ENCODE results near the gene MAPK1IP1L.

DNA sequence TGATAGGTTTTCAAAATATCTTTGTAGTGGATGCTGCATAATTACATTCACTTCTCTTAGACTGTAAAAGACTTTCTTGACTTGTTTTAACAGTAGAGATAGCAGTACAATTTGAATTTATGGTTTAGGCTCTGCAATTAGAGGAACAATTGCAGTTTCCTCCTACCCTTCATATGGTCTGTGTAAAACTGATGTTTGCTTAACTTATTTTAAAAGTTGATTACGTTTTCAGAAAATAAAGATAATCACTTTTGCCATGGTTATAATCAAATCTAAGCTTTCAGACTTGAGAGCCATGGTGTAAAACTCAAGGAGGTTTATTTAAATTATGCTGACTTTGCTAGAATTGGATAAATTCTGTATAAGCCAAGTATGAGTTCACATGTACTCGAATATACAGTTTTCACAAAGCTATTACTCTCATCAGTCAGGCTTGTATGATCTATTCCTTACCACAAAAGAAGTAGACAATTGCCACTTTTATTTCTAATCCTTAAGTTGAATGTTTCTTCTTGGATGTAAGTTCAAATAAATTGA, 2.5 kb upstream of the MAPK1IP1L start:
- TF ChIP-seq, protein P1, sequence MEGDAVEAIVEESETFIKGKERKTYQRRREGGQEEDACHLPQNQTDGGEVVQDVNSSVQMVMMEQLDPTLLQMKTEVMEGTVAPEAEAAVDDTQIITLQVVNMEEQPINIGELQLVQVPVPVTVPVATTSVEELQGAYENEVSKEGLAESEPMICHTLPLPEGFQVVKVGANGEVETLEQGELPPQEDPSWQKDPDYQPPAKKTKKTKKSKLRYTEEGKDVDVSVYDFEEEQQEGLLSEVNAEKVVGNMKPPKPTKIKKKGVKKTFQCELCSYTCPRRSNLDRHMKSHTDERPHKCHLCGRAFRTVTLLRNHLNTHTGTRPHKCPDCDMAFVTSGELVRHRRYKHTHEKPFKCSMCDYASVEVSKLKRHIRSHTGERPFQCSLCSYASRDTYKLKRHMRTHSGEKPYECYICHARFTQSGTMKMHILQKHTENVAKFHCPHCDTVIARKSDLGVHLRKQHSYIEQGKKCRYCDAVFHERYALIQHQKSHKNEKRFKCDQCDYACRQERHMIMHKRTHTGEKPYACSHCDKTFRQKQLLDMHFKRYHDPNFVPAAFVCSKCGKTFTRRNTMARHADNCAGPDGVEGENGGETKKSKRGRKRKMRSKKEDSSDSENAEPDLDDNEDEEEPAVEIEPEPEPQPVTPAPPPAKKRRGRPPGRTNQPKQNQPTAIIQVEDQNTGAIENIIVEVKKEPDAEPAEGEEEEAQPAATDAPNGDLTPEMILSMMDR (IDR thresholded peaks at IDR 0.05) = no peak
- TF ChIP-seq EZH2 (IDR thresholded peaks at IDR 0.05) (no peak), EZH2phosphoT487 (IDR thresholded peaks at IDR 0.05) (no peak)
